ENCODE data around the gene TNIK.

TNIK gene

GRCh38 chr3:171460725-171461524 is 720 bp upstream of the TNIK start:
- H2AFZ ChIP-seq (ENCODE audit: low read length), result peak overlapping the region; percentile 96

GRCh38 chr3:171459137-171459941 is 866 bp downstream of the TNIK start:
- Histone ChIP-seq H2AFZ (ENCODE audit: low read length) (peak overlapping the region; percentile 96), H3K36me3 (ENCODE audit: insufficient read depth, low read length) (no peaks in the 10 kb centered on the region), H3K4me3 (ENCODE audit: low read length, poor library complexity, severe bottlenecking) (peak overlapping the region; percentile 85), H3F3A (ENCODE audit: low read depth) (0 out of 2 replicates have a peak, but pooled peaks cover 3% of the 10 kb centered on the region), H3K79me2 (ENCODE audit: insufficient read depth, low read length) (peaks cover 74% of the 10 kb centered on the region), H3K9ac (ENCODE audit: low read depth, low read length, poor library complexity, severe bottlenecking) (peak overlapping the region; percentile 84), H3K4me2 (ENCODE audit: low read depth, low read length, poor library complexity, severe bottlenecking) (peak overlapping the region; percentile 87), H3K9me2 (replicated peaks; ENCODE audit: low read depth, low read length) (no peaks in the 10 kb centered on the region), H4K20me1 (ENCODE audit: insufficient read depth, low read length, poor library complexity, severe bottlenecking) (peaks cover 36% of the 10 kb centered on the region), H3K9me3 (ENCODE audit: insufficient read depth, low read depth, low read length) (no peaks in the 10 kb centered on the region), H3K4me1 (ENCODE audit: insufficient read depth, low read length, poor library complexity, severe bottlenecking) (peaks cover 50% of the 10 kb centered on the region), H3K27me3 (ENCODE audit: insufficient read depth, low read length, poor library complexity, severe bottlenecking) (no peaks in the 10 kb centered on the region)
- TF ChIP-seq EZH2phosphoT487 (IDR thresholded peaks at IDR 0.05; ENCODE audit: borderline replicate concordance) (no peak), CTCF (conservative IDR thresholded peaks at IDR 0.05; ENCODE audit: low read length) (no peak)

More at GRCh38 chr3:171460725-171461524, 720 bp upstream of the TNIK start:
- H3K4me3 ChIP-seq (ENCODE audit: low read length, poor library complexity, severe bottlenecking), result peak overlapping the region; percentile 85
- H3K9me2 ChIP-seq (replicated peaks; ENCODE audit: low read depth, low read length), result no peaks in the 10 kb centered on the region
- H3F3A ChIP-seq (ENCODE audit: low read depth), result 0 out of 2 replicates have a peak, but pooled peaks cover 3% of the 10 kb centered on the region
- peaks cover 20% of the 10 kb centered on the region for H4K20me1 ChIP-seq (ENCODE audit: insufficient read depth, low read length, poor library complexity, severe bottlenecking)
- H3K9me3 ChIP-seq (ENCODE audit: insufficient read depth, low read depth, low read length), result no peaks in the 10 kb centered on the region
- H3K36me3 ChIP-seq (ENCODE audit: insufficient read depth, low read length), result no peaks in the 10 kb centered on the region
- no peaks in the 10 kb centered on the region for H3K27me3 ChIP-seq (ENCODE audit: insufficient read depth, low read length, poor library complexity, severe bottlenecking)
- H3K79me2 ChIP-seq (ENCODE audit: insufficient read depth, low read length), result peaks cover 59% of the 10 kb centered on the region
- H3K4me1 ChIP-seq (ENCODE audit: insufficient read depth, low read length, poor library complexity, severe bottlenecking), result peaks cover 36% of the 10 kb centered on the region
- H3K4me2 ChIP-seq (ENCODE audit: low read depth, low read length, poor library complexity, severe bottlenecking), result peak overlapping the region; percentile 87
- TF ChIP-seq EZH2phosphoT487 (IDR thresholded peaks at IDR 0.05; ENCODE audit: borderline replicate concordance) (no peak), CTCF (conservative IDR thresholded peaks at IDR 0.05; ENCODE audit: low read length) (peak; percentile 45; the same call in 1 of the 2 replicates)
- peak overlapping the region; percentile 84 for H3K9ac ChIP-seq (ENCODE audit: low read depth, low read length, poor library complexity, severe bottlenecking)

GRCh38 chr3:171458864-171459136 is 1.4 kb downstream of the TNIK start:
- H3F3A ChIP-seq (ENCODE audit: low read depth), result 0 out of 2 replicates have a peak, but pooled peaks cover 3% of the 10 kb centered on the region
- peaks cover 80% of the 10 kb centered on the region for H3K79me2 ChIP-seq (ENCODE audit: insufficient read depth, low read length)
- H3K4me3 ChIP-seq (ENCODE audit: low read length, poor library complexity, severe bottlenecking), result peak overlapping the region; percentile 85
- H3K4me1 ChIP-seq (ENCODE audit: insufficient read depth, low read length, poor library complexity, severe bottlenecking), result peaks cover 55% of the 10 kb centered on the region
- H3K36me3 ChIP-seq (ENCODE audit: insufficient read depth, low read length), result no peaks in the 10 kb centered on the region
- H3K9me2 ChIP-seq (replicated peaks; ENCODE audit: low read depth, low read length), result no peaks in the 10 kb centered on the region
- H3K9me3 ChIP-seq (ENCODE audit: insufficient read depth, low read depth, low read length), result no peaks in the 10 kb centered on the region
- peak overlapping the region; percentile 87 for H3K4me2 ChIP-seq (ENCODE audit: low read depth, low read length, poor library complexity, severe bottlenecking)
- H3K27me3 ChIP-seq (ENCODE audit: insufficient read depth, low read length, poor library complexity, severe bottlenecking), result no peaks in the 10 kb centered on the region
- H3K9ac ChIP-seq (ENCODE audit: low read depth, low read length, poor library complexity, severe bottlenecking), result peak overlapping the region; percentile 84
- peak overlapping the region; percentile 96 for H2AFZ ChIP-seq (ENCODE audit: low read length)
- H4K20me1 ChIP-seq (ENCODE audit: insufficient read depth, low read length, poor library complexity, severe bottlenecking), result peaks cover 41% of the 10 kb centered on the region
- TF ChIP-seq CTCF (conservative IDR thresholded peaks at IDR 0.05; ENCODE audit: low read length) (no peak), EZH2phosphoT487 (IDR thresholded peaks at IDR 0.05; ENCODE audit: borderline replicate concordance) (no peak)

All from Loucy (cell line).